WI38 (cell line): ENCODE data around the gene TGM3.

Experiments used
- H3K4me3 ChIP-seq: 2 replicates; pipeline ENCODE4 v1.5.1; 2011; ENCODE audit warnings: low read depth, mild to moderate bottlenecking, control low read depth, low read length
- TF ChIP-seq, protein P1 (sequence below): IDR thresholded peaks from 2 replicates; pipeline ENCODE4 v1.5.1; 2012; ENCODE audit warnings: low read depth, mild to moderate bottlenecking, control low read depth, low read length

Gene TGM3

DNA sequence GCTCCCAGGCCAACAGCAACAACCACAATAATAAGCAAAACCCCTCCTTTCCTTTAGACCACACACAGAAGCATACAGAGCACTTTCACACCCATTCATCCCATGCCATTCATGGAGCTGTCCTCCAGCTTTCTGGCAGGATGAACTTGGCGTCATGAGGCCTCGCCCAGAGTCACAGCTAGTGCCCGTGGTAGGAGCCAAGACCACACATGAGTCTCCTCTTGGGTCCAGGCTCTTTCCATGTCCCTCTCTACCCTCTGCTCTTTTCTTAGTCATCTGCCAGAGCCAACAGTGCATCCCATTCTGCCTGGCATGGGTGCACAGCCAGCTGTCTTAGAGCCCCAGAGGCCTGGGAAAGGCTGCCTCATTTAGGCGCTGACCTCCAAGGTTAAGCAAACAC is 1.8 kb upstream of the TGM3 start:
- TF ChIP-seq, protein P1, sequence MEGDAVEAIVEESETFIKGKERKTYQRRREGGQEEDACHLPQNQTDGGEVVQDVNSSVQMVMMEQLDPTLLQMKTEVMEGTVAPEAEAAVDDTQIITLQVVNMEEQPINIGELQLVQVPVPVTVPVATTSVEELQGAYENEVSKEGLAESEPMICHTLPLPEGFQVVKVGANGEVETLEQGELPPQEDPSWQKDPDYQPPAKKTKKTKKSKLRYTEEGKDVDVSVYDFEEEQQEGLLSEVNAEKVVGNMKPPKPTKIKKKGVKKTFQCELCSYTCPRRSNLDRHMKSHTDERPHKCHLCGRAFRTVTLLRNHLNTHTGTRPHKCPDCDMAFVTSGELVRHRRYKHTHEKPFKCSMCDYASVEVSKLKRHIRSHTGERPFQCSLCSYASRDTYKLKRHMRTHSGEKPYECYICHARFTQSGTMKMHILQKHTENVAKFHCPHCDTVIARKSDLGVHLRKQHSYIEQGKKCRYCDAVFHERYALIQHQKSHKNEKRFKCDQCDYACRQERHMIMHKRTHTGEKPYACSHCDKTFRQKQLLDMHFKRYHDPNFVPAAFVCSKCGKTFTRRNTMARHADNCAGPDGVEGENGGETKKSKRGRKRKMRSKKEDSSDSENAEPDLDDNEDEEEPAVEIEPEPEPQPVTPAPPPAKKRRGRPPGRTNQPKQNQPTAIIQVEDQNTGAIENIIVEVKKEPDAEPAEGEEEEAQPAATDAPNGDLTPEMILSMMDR = no peak
- H3K4me3 ChIP-seq = no peak overlapping the region

DNA sequence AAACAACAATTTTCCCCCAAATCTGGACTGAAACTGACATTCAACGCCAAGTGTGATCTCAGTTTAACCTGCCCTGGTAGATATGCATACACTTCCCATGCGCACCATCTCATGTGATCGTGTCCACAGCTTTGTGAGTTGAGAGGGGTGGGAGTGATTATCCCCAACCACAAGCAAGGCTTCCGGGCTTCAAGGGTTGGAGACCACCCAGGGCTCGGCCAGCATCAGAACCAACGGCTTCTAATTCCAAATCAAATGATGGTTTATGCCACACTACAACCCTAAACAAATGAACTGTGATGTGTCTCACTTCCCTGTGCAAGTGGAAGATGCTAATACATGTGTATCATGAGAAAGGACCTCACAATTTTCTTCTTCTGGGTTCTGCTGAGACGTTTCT is 515 bp upstream of the TGM3 start:
- TF ChIP-seq, protein P1 = no peak
- no peak overlapping the region for H3K4me3 ChIP-seq

DNA sequence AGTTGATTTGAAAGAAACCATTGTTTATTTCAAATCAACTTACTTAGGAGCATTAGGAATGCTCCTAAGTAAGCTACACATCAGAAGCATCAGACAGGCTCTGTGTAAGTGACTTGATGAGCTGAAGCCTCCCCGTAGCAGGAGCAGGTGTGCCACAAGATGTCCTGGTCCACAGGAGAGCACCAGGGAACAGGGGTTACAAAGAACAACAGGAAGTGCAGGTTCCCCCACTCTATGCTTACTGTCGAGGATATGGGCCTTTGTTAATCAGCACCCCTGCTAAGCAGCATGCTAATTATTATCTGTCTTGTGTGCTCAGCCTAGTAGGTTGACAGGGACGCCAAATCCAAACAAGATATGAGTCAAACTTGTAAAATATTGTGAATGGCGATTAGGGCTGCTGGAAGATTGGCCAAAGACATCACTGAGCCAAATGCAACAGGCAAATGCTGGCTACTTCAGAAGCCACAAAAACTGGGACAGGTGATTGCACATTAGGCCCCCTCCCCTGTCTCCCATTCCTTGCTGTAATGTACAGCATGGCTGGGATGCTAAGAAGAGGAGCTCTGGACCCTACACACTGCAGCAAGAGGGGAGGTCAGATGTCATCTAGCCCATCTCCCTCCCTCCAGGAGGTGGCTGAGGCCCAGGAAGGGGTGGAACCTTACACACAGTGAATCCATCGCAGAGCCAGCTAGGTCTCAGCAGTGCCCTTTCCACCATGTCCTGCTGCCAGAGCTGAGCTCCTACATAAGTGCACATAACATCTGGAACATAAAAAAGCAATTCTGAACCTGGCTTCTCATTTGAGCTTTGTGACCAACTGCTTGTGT is 939 bp downstream of the TGM3 start:
- H3K4me3 ChIP-seq = no peak overlapping the region
- TF ChIP-seq, protein P1 = no peak

DNA sequence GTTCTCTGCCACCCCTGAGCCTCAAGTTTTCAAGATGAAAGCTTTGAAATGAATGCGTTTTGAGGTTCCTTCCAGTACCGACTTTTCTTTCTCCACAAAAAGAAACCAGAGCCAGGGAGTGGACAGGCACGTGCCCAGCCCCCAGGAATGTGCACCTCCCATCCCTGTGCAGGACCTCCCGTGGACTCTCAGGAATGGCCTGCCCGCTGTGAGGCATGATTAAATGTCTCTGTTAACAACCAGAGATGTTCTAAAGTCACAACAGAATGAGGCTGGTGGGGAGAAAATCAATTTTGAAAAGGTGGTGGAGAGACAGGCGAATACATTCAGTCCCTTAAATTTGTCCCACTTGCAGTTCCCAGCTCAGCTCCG is 1.5 kb downstream of the TGM3 start:
- no peak overlapping the region for H3K4me3 ChIP-seq
- TF ChIP-seq, protein P1 = no peak

GRCh38 chr20:2298116-2298515 is 2.3 kb downstream of the TGM3 start:
- TF ChIP-seq, protein P1 = no peak

DNA sequence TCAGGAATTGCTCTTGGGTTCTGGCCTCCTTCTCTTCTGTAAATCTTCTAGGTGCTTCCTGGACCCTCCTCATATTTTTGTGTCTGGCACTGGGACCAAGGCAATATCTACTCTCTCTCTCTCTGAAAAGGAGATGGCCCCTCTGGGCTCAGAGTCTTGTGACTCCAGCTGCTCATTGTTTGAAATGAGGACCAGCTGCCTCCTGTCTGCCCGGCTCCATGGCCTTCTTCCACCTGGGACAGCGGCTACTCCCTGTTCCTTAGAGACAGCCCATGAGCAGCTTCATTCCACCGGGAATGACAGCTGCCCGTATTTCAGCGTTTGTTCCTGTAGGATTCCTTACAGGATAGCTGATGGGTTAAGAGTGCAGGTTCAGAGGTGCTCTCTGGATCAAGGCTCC is 2.9 kb downstream of the TGM3 start:
- TF ChIP-seq, protein P1 = no peak
- H3K4me3 ChIP-seq = no peak overlapping the region

More at GRCh38 chr20:2298116-2298515, 2.3 kb downstream of the TGM3 start:
- no peak overlapping the region for H3K4me3 ChIP-seq

- TF ChIP-seq, protein P1 = no peak
These were observed 3.5 kb downstream of the TGM3 start for GRCh38 chr20:2299301-2299700.

More at GRCh38 chr20:2299301-2299700, 3.5 kb downstream of the TGM3 start:
- H3K4me3 ChIP-seq = no peak overlapping the region
